Activated T-helper 1 cell treated with anti-CD3 and anti-CD28 coated beads, Interleukin-2, amount 50 U/mL, for 16 hours (primary cell): ENCODE measurements around the gene PLB1.
"Not testable (repeated sequence)": the region's sequence is repeated elsewhere in the genome, so short reads cannot be mapped to it uniquely, and the experiment has no call there.

Source experiments
- DNase-seq, 2 donors: peaks; one replicate each; pipeline ENCODE4 v3.0.0-alpha.2; 2020; ENCODE audit warnings: low read depth in 1 of 2, low spot score in 1 of 2

Gene PLB1

DNA sequence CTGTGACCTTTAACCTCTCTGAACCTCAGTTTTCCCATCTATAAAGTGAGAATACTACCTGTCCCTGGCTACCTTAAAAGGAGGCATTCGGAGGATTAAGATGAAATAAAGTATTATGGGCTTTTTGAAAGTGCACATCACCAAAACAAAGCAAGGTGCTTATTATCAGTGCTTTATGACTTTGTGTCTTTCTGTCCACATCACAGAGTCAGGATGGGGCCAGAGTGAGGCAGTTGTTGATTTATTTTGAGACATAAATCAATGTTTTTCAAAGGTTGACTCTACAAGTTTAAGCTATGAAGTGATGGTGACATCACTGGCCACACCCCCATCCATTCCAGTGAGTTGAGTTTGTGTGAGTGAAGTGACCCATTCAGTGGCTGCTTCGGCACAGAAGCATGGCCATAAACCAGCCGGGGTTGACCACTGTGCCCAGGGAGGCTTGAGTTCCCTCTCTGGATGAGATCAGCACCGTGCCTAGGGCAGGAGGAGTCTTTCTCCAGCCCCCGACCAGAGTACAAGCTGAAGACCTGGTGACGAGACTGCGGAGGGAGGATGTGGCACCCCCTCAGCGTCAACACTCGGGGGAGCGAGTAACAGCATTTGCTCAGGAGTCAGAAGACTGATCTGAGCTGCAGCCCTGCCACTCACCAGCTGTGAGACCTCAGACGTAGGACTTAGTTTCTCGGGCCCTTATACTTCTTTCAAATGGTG is 166.8 kb downstream of the PLB1 start:
- DNase-seq, result no peak

DNA sequence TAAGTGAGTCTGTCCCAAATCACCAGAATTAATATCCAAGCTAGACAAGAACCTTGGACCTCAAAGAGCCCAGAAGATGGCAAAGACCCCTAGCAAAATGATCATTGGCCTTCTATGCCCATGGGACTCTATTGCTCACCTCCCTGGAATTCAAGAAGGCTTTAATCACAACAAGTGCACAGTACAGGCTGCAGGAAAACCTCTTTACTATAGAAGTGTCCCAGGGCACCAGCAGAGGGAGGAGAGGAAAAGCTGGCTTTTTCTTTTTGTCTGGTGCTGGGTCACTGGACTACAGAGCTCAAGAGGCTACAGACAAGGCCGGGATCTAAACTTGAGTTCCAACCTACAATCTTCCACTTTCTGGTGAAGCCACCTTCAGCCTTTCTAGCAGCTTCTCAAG is 167.5 kb downstream of the PLB1 start:
- DNase-seq, result no peak

- no peak for DNase-seq
These were observed 168.4 kb downstream of the PLB1 start for GRCh38 chr2:28664120-28664842.

GRCh38 chr2:28665041-28665704 is 169.3 kb downstream of the PLB1 start:
- DNase-seq, result no peak

DNA sequence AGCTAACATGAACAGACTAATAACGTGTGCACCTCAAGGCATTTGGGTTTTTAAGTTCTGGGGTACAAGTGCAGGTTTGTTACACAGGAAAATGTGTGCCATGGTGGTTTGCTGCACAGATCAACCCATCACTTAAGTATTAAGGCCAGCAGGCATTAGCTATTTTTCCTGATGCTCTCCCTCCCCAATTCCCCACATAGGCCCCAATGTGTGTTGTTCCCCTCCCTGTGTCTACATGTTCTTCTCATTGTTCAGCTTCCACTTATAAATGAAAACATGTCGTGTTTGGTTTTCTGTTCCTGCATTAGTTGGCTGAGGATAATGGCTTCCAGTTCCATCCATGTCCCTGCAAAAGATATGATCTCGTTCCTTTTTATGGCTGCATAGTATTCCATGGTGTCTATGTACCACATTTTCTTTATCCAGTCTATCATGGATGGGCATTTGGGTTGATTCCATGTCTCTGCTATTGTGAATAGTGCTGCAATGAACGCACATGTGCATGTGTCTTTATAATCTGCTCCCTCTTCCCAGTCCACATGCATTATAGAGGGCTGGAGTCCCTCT is 170.0 kb downstream of the PLB1 start:
- DNase-seq, result not testable (repeated sequence)

DNA sequence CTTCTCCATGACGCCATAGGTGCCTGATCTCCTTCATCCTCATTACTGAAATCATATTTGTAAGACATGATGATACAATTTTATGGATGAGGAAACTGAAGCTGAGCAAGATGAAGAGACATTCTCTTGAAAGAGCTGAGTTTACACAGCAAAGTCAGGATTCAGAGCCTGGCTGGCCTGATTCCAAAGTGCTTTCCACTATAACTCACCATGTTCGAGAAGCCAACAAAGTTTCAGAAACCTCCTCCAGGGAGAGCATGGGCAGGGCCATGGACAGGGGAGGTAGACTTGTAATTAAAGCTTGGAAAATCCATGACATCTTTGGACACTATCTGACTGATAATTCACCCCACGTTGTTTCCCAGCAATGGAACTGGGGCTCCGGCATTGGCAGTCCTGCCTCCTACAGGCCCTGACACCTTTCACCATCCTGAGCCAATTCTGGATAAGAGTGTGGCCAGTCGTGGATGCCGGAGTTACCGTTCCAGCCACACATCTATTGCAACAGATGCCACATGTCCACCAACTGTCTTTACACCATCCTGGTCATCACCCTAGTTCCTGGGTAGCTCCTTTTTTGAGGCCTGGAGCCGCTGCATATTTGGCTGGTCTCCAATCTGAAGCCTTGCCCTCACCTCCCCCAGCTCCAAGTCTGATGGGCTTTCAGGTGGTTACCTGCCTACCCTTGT is 170.8 kb downstream of the PLB1 start:
- no peak for DNase-seq

GRCh38 chr2:28667261-28667660 is 171.4 kb downstream of the PLB1 start:
- DNase-seq, result no peak

- DNase-seq, result no peak
These were observed 172.4 kb downstream of the PLB1 start for GRCh38 chr2:28668106-28668814.

GRCh38 chr2:28668880-28669279 is 173.0 kb downstream of the PLB1 start:
- DNase-seq, result no peak

GRCh38 chr2:28670856-28671255 is 175.0 kb downstream of the PLB1 start:
- no peak for DNase-seq

DNA sequence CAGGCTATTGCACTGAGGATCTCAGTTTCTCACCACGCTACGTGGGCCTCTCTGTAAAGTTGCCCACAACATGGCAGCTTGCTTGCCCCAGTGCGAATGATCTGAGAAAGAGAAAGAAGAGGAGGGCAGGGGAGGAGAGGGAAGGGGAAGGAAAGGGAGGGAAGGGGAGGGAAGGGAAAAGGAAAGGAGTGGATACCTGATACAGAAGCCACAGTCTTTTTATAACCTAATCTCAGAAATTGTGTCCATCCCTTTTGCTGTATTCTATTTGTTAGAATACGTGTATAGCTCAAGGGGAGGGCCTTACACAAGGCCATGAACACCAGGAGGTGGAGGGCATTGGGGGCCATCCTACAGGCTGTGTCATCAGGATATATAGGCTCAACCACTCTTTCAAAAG is 177.5 kb downstream of the PLB1 start:
- no peak for DNase-seq

DNA sequence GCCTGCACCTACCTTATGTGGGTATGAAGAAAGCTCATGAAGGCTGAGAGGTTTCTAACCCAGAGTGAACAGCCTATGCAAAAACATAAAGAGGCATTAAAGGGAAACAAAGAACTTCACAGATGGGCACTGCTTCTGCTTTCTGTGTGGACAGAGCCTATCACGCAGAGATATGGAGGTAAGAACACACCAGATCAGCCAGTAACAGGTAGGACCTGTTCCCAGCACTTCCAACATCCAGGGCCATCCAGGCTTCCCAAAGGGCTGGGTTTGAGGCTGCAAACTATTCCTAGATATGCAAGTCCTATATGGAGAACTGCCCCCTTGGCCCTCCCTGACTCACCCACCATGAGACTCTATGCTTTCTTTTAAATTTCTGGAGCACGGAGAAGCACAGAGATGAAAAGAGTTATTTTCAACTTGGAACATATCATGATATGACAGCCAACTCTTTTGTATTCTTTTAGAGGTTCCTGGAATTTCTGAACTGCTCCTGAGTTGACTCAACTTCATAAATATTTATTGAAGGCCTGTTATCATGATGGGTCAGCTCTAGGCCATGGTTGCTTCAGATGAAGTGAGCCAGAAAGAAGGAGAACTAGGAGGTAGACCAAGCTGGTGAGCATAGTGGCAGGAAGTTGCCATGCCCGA is 178.3 kb downstream of the PLB1 start:
- DNase-seq, result no peak

- DNase-seq, result no peak
These were observed 178.8 kb downstream of the PLB1 start for GRCh38 chr2:28674713-28675068.

DNA sequence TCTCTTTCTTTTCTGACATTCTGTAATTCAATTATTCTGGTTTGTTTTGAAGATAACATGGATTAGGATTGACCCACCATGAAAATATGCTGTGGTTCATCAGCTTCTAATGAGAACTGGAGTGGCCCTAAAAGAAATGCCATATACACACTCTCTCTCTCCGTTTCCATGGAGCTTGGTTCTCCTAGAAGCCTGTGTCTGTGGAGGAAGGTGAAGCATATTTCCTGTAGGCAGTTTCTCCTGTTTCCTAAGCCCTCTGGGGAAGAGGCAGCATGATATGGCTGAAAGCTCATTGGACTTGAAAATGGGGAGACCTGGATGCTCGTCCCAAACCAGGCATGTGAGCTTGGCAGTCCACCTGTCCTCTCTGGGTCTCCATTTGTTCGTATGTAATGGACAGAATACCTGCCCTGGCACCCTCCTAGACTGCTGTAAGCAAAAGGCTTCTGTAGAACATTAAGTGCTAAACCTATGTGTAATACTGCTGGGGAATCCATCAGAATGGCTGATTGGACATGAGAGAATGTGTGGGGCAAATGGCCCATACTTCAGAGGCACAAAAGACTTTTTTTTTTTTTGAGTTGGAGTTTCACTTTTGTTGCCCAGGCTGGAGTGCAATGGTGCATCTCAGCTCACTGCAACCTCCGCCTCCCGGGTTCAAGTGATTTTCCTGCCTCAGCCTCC is 180.4 kb downstream of the PLB1 start:
- no peak for DNase-seq

DNA sequence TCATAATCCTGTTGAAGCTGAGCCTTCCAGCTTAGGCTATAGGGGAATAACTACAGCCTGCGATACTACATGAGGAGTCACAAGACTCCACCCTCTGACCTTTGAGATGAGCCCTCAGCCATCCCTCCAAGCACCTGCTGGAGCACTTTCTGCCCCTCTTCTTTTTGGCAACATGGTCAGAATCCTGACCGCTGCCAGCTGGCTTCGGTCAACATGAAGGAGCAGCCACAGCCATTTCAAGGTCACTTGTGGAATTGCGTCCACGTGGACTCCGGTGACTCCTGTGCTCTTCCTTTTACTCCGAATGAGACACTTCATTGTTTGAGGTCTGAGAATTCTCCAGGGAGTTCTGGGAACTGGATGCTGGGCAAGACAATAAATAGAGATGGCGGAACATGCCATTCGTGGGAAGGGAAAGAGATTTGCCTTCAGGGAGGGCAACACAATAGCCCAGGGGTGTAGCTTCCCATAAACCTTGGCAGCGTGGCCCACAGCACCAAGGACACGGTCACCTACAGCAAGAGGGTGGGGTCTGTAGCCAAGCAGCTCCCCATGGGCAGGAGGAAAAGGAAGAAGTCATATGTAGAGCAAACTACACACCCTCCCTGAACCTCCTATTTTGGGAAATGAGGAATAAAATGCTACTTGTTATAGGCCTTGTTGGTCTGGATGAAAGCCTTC is 182.5 kb downstream of the PLB1 start:
- no peak for DNase-seq

DNA sequence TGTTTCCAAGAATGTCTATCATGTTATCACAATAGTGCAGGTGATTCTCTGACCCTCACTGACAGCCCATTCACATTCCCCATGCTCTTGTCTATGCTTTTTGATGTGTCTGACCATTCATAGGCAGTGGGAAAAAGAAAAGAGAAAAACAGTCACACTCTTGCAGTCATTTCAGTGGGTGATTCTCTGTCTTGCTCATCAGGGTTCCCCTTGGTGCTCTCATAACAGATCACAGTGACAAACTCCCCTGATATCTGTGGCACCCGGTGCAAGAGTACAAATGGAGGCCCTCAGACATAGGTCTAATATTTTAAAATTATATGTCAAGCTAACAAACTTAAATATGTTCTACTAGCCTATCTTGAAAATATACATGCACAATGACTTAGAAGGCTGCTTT is 183.1 kb downstream of the PLB1 start:
- no peak for DNase-seq

DNA sequence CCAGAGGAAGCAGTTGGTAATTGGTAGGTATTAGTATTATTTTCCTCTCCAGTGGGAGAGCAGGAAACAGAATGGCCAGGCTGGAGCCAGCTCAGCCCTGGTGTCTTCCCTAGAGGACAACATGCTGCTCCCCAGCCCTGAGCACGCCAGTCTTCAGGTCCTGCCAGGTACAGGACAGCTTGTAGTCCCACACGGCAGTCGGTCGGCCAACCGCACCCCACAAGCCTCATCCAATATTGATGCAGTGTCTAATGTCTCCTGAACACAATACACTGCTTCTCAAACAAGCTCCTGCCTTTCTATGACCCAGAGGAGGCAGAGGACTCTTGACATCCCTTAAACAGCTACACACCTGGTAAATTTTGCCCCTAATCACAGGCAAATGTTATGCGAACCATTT is 184.8 kb downstream of the PLB1 start:
- no peak for DNase-seq

DNA sequence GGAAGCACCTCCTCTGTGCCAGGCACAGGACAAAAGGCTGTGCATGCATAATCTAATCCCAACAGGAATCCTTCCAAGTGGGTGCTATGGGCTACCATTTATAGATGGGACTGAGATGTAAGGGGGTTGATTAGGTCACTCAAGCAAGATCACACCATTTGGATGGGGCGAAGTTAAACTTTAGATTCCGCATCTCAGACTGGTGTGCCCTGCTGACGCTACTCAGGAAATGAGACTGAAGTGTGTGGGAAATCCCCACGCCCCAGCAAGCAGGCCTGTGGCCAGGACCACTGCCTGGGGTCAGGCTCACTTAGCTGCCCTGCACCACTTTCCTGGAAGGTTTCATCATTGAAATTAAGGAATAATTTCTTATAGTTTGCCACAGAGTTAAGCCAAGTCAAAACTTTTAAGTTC is 185.3 kb downstream of the PLB1 start:
- DNase-seq, result peak; percentile 12 to 46

DNA sequence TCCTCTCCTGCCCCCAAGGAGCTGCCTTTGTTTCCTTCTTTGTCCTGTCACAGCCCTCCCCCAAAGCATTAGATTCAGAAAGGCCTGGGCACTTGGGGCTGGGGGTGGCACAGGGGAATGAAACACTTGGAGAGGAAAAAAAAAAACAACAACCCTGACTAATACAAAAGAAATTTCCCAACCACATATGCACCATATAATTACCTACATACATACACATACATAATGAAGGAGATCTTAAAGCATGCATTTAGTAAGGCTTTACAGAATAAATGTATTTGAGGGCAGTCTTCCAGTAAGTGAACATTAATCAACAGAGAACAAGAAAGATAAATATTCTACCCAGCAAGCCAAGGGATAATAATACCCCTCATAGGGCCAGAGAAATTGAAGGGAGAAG is 185.7 kb downstream of the PLB1 start:
- DNase-seq, result no peak
